HFF-Myc (cell line): ENCODE data around the gene DOK1.

Experiments
- DNase-seq: peaks from one replicate; pipeline ENCODE4 v3.0.0-alpha.2; 2011; ENCODE audit warnings: low read depth; ENCODE audit errors: extremely low read depth
- H3K4me3 ChIP-seq: replicated peaks from 2 replicates; pipeline ENCODE4 v1.5.1; 2011; ENCODE audit warnings: low read depth, mild to moderate bottlenecking, control low read depth, low read length
- TF ChIP-seq, protein P1 (sequence below): IDR thresholded peaks from 2 replicates; pipeline ENCODE4 v1.5.1; 2012; ENCODE audit warnings: mild to moderate bottlenecking, low read depth, low read length, control low read depth; ENCODE audit errors: missing control alignments

DOK1 gene

DNA sequence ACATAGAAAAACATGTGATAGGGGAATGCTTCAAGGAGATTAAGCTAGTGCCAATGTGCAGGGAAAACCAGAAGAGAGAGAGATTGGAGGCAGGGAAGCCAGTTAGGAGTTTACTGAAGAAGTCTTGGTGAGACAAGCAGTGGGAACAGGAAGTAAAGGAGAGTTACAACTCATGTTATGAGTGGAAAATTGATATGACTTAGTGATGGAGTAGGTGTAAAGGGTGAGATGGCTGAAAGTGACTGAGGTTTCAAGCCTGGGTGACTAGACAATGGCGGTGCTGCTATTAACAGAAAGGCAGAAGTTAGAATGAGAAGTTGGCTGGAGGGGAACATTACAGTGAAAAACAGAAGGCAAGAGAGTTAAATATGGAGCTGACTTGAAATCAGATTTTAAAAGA is 16.5 kb downstream of the DOK1 start:
- no peak for DNase-seq
- TF ChIP-seq, protein P1, sequence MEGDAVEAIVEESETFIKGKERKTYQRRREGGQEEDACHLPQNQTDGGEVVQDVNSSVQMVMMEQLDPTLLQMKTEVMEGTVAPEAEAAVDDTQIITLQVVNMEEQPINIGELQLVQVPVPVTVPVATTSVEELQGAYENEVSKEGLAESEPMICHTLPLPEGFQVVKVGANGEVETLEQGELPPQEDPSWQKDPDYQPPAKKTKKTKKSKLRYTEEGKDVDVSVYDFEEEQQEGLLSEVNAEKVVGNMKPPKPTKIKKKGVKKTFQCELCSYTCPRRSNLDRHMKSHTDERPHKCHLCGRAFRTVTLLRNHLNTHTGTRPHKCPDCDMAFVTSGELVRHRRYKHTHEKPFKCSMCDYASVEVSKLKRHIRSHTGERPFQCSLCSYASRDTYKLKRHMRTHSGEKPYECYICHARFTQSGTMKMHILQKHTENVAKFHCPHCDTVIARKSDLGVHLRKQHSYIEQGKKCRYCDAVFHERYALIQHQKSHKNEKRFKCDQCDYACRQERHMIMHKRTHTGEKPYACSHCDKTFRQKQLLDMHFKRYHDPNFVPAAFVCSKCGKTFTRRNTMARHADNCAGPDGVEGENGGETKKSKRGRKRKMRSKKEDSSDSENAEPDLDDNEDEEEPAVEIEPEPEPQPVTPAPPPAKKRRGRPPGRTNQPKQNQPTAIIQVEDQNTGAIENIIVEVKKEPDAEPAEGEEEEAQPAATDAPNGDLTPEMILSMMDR: no peak
- no peak overlapping the region for H3K4me3 ChIP-seq

DNA sequence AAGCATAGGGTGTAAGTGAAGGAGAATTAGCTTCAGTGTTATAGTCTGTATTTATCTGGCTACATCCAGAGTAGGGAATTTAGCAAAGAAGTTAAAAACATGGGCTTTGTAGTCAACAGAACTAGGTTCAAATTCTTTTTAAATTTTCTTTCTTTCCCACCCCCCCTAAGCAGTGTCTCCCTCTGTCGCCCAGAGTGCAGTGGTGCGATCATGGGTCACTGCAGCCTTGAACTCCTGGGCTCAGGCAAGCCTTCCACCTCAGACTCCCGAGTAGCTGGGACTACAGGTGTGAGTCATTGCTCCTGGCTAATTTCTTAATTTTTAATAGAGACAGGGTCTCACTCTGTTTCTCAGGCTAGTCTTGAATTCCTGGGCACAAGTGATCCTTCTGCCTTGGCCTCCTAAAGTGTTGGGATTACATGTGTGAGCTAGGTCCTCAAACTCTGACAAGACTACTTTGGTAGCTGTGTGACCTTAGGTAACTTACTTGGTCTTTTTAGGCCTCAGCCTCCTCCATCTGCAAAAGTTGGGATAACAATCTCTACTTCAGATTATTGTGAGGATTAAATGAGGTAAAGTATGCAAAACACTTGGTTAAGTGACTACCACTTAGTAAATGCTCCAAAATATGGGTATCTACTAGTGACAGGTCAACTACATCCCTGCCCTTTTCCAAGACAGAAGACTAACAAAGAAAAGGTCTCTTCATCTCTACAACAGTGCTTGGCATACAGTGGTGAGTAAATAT is 17.8 kb downstream of the DOK1 start:
- TF ChIP-seq, protein P1: no peak

DNA sequence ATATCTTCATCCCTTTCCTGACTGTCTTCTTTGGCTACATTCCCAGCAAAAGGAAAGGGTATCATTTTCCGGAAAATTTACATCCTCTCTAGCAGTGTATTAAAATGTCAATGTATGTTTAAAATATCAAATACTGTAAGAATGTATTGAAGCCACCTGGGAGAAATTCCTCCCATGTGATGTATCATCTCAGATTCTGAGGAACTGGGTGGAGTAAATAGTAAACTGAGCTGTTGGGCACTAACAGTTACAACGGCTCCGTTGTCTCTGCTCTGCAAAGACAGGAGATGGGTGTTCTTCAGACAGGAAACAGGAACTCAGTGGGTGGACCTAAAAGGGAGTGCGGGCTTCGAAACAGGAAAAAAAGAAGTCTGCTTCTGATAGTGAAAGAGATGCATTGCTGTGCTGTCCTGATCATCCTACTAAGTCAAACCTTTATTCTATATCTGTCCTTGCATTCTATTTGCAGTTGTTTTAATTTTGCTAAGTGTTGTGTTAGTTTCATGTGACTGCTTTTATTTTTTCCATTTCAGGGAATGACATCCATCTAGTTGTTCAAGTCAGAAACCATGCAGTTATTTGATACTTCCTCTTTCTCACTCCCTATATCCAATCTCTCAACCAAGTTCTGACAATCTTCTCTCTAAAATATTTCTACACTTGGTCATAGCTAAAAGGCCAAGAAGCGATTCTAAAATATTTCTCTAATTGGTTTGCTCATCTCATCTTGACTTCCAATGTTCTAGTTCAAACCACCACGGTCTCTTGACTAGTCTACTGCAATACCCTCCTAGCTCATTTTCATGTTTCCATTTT is 19.4 kb downstream of the DOK1 start:
- H3K4me3 ChIP-seq: no peak overlapping the region
- TF ChIP-seq, protein P1: no peak
- peak; percentile 89 for DNase-seq

More for the DNA sequence above, 17.8 kb downstream of the DOK1 start:
- DNase-seq: no peak
- H3K4me3 ChIP-seq: no peak overlapping the region

DNA sequence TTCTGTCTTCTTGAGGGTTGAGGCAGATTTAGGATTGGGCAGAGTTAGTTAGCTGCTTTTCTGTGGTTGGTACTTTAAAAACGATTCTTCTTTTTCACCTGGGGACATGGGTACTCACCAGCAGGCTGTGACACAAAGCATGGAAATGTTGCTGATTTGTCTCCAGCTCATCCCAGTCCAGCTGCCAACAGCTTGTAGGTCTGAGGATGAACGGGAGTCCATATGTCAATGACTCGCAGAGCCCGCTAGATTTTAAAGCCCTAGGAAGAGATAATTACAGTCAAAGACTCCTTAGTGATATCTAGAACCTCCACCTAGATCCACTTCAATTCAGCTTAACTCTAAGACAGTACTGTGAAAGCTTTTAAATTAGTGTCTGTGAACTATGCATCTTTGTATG is 20.8 kb downstream of the DOK1 start:
- no peak for DNase-seq
- no peak overlapping the region for H3K4me3 ChIP-seq
- TF ChIP-seq, protein P1: no peak

DNA sequence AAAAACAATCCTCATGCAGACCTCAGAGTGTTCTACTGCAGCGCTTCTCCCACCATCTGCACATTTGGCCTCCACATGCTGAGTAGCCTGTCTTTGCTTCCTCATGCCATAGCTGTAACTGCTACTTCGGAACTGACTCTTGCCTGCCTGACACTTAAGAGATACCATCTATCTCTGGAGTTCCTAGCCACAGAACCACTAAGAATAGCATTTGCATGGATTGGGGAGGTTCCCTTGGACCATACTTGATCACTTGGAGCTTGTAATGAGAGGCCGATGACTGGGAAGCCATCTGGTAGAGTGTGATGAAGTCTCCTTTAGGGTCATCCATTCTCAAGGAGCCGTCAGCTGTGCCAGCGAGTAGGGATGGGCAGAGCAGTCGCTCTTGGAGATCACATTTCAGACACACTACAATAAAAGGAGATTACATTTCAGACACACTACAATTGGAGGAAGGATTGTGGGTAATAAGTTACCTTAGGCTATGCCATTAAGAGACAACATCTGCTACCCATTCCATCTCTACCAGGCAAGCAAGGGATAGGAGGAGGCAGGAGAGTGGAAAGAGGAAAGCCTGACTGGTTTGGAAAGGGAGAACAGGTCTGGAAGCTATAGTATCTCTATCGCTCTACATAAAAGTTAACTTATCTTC is 21.8 kb downstream of the DOK1 start:
- TF ChIP-seq, protein P1: no peak
- H3K4me3 ChIP-seq: no peak overlapping the region
- peak; percentile 99 for DNase-seq

DNA sequence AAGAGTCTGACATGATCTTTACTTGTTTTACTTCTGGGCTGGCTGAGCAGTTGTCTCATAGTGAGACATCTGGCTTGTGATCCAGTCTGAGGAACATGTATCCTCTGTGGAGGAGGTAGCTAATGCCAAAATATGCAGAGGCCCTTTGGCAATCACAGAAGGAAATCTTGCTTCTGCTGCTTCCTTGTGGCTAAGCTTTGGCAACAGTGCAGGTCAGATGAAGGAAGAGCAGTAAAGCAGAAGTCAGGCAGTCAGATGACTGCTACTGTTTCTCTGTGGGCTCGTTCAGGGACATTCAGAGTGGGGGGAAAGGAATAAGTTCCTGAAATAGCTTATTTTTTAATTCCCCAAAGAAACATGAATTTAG is 22.3 kb downstream of the DOK1 start:
- TF ChIP-seq, protein P1: no peak
- H3K4me3 ChIP-seq: no peak overlapping the region
- no peak for DNase-seq
